ENCODE measurements around the gene DNAH3. TPM values are rescaled to one million over a fixed set of nuclear protein-coding genes. Genes with fewer than 3 reads are reported as not detected.
"Not testable (repeated sequence)": the region's sequence is repeated elsewhere in the genome, so short reads cannot be mapped to it uniquely, and the experiment has no call there.

DNAH3 gene
- total RNA-seq, 5 donors from 2014 or later (not counting 1 experiment from before 2014, with no cell fraction given): not detected

DNA sequence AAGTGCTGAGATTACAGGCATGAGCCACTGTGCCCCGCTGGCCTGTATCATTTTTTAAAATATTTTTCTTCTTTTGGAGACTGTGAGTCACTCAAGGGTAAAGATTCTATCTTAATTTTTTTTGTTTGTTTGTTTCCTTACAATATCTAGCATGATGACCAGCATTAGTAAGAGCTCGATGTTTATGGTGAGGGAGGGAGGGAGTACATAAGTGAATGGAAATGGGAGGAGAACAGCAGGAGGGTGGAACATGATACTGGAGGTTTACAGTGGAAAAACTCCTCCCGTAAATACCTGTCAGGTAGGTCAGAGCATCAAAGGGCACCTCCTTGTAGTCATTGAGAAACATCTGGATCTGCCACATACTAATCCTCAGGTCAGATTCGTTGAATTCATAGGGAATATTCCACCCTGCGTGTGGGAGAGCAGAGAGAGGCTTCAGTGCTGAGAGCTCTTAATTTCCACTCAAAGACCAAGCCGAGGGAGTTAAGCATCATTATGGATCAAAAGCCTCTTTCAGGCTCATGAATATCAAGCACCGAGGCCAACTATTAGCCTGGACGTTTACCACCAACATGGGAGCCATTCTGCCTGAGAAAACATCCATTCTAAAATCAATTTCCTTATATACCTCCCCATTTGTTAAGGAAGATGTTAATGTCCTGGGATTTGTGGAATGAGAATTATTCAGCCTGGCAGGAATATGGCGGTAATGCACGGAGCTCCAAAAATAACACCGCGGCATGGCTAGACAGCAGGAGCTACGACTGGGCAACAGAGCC is 198.3 kb downstream of the DNAH3 start:
- POLR2A ChIA-PET: no interaction called here
- no peaks in the 10 kb centered on the region for H3K4me1 Mint-ChIP-seq

DNA sequence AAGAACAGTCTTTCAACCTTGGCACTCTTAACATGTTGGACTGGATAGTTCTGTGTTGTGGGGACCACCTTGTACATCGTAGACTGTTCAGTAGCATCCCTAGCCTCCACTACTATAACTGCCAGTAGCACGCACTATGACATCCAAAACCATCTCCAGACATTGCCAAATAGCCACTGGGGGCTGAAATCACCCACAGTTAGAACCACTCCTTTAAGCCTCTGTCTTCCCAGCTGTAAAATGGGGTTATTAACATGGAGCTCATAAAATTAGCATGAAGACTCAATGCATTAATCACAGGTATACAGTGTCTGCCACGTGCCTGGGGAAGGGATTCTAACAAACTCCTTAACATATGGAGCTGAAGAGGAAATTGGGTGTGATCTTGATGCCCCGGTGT is 200.4 kb downstream of the DNAH3 start:
- DNase-seq (no peak), ATAC-seq (replicated peaks in 1 of 4) (no peak)
- Mint-ChIP-seq H3K27me3 (no peaks in the 10 kb centered on the region), H3K36me3 (no peaks in the 10 kb centered on the region), H3K4me1 (no peaks in the 10 kb centered on the region), H3K9me3 (no peaks in the 10 kb centered on the region), H3K27ac (no peak overlapping the region), H3K4me3 (no peak overlapping the region)
- Histone ChIP-seq H3K27me3 (replicated peaks in 1 of 2; ENCODE audit: control insufficient read depth in 2 of 2, extremely low read depth in 1 of 2, insufficient read depth in 2 of 2, low read length in 1 of 2) (peaks cover 0 to 17% of the 10 kb centered on the region in 2 experiments), H3K4me3 (ENCODE audit: control insufficient read depth in 1 of 2, extremely low read depth in 1 of 2, low read length in 1 of 2) (no peak overlapping the region), H3K9me3 (no peaks in the 10 kb centered on the region), H3K4me1 (ENCODE audit: control insufficient read depth in 1 of 2, extremely low read depth in 1 of 2, insufficient read depth in 2 of 2, low read length in 2 of 2) (no peaks in the 10 kb centered on the region), H3K27ac (ENCODE audit: low read length) (no peak overlapping the region), H3K36me3 (ENCODE audit: control insufficient read depth in 2 of 2, extremely low read depth in 1 of 2, insufficient read depth in 1 of 2, low read length in 1 of 2) (no peaks in the 10 kb centered on the region)
- ChIA-PET CTCF (interaction anchor here in 1 of 2 donors (0.6 kb wide), 1 partner anchor 227 kb away, joined by 4 read pairs; no protein-coding TSS in a partner anchor), POLR2A (interaction anchor here in 1 of 2 donors (0.5 kb wide), 1 partner anchor 9 kb away, joined by 6 read pairs; no protein-coding TSS in a partner anchor)
- 0% methylated on average over 1 of the region's 4 CpGs for WGBS (ENCODE audit: insufficient coverage)

More for the DNA sequence above, 198.3 kb downstream of the DNAH3 start:
- Histone ChIP-seq H3K4me1 (ENCODE audit: control insufficient read depth in 1 of 2, extremely low read depth in 1 of 2, insufficient read depth in 2 of 2, low read length in 2 of 2) (no peaks in the 10 kb centered on the region), H3K27me3 (replicated peaks in 1 of 2; ENCODE audit: control insufficient read depth in 2 of 2, extremely low read depth in 1 of 2, insufficient read depth in 2 of 2, low read length in 1 of 2) (peaks cover 0 to 17% of the 10 kb centered on the region in 2 experiments), H3K27ac (ENCODE audit: low read length) (no peak overlapping the region), H3K4me3 (ENCODE audit: control insufficient read depth in 1 of 2, extremely low read depth in 1 of 2, low read length in 1 of 2) (no peak overlapping the region), H3K36me3 (ENCODE audit: control insufficient read depth in 2 of 2, extremely low read depth in 1 of 2, insufficient read depth in 1 of 2, low read length in 1 of 2) (no peaks in the 10 kb centered on the region), H3K9me3 (no peaks in the 10 kb centered on the region)
- Mint-ChIP-seq H3K27ac (no peak overlapping the region), H3K36me3 (no peaks in the 10 kb centered on the region), H3K4me3 (no peak overlapping the region), H3K27me3 (no peaks in the 10 kb centered on the region), H3K9me3 (no peaks in the 10 kb centered on the region)
- no peak for ATAC-seq (replicated peaks in 1 of 4)
- CTCF ChIA-PET: interaction anchor here in 1 of 2 donors (0.7 kb wide), 1 partner anchor 14 kb away, joined by 12 read pairs; no protein-coding TSS in a partner anchor
- 93% methylated on average over 6 of the region's 13 CpGs for WGBS (ENCODE audit: insufficient coverage)
- DNase-seq: no peak

DNA sequence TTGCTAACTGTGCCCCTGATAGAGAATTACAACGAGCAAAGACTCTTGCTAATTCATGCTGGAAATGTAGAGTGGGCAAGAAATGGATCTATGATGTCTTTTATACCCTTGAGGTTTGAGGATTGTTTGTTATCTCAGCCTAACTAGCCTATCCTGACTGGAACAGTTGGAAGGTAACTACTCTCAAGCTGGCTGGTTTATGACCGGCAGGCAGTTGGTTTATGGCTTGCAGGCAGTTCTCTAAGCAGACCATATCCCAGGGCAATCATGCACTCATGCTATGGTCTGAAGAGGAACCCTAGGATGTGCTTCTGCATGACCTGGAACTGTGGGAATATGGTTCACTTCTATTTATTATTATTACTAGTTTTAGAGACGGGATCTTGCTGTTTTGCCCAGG is 201.0 kb downstream of the DNAH3 start:
- DNase-seq (no peak), ATAC-seq (replicated peaks in 1 of 4) (no peak)
- Histone ChIP-seq H3K27ac (ENCODE audit: low read length) (no peak overlapping the region), H3K4me3 (ENCODE audit: control insufficient read depth in 1 of 2, extremely low read depth in 1 of 2, low read length in 1 of 2) (no peak overlapping the region), H3K36me3 (ENCODE audit: control insufficient read depth in 2 of 2, extremely low read depth in 1 of 2, insufficient read depth in 1 of 2, low read length in 1 of 2) (no peaks in the 10 kb centered on the region), H3K27me3 (replicated peaks in 1 of 2; ENCODE audit: control insufficient read depth in 2 of 2, extremely low read depth in 1 of 2, insufficient read depth in 2 of 2, low read length in 1 of 2) (peaks cover 0 to 17% of the 10 kb centered on the region in 2 experiments), H3K9me3 (no peaks in the 10 kb centered on the region), H3K4me1 (ENCODE audit: control insufficient read depth in 1 of 2, extremely low read depth in 1 of 2, insufficient read depth in 2 of 2, low read length in 2 of 2) (no peaks in the 10 kb centered on the region)
- Mint-ChIP-seq H3K27me3 (no peaks in the 10 kb centered on the region), H3K4me3 (no peak overlapping the region), H3K9me3 (no peaks in the 10 kb centered on the region), H3K36me3 (no peaks in the 10 kb centered on the region), H3K4me1 (no peaks in the 10 kb centered on the region), H3K27ac (no peak overlapping the region)
- 86% methylated on average over 1 of the region's 3 CpGs for WGBS (ENCODE audit: insufficient coverage)
- POLR2A ChIA-PET: interaction anchor here in 1 of 2 donors (0.5 kb wide), 1 partner anchor 8 kb away, joined by 6 read pairs; no protein-coding TSS in a partner anchor
- CTCF ChIA-PET: no interaction called here

DNA sequence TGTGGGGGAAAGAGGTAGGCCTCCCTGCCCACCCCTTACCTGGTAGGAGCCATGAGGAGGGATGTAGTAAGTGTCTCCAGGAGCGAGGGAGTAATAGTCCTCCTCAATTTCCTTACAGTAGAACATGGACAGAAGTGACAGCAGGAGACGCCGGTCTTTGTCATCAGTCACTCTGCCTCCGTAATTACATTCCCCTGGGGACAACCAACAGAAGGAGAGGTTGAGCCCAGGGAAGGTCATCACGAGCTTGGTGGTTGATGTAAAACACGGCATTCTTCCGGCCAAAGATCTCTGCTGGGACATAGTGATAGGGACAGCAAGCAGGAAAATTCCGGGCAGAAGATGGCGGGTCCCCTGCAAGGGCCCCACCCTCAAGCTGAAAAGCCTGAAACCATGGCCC is 202.2 kb downstream of the DNAH3 start:
- H3K27ac Mint-ChIP-seq: no peak overlapping the region
- H3K27me3 Mint-ChIP-seq: no peaks in the 10 kb centered on the region
- H3K9me3 Mint-ChIP-seq: no peaks in the 10 kb centered on the region
- Histone ChIP-seq H3K36me3 (ENCODE audit: control insufficient read depth in 2 of 2, extremely low read depth in 1 of 2, insufficient read depth in 1 of 2, low read length in 1 of 2) (no peaks in the 10 kb centered on the region), H3K9me3 (no peaks in the 10 kb centered on the region), H3K27ac (ENCODE audit: low read length) (no peak overlapping the region), H3K4me1 (ENCODE audit: control insufficient read depth in 1 of 2, extremely low read depth in 1 of 2, insufficient read depth in 2 of 2, low read length in 2 of 2) (no peaks in the 10 kb centered on the region), H3K4me3 (ENCODE audit: control insufficient read depth in 1 of 2, extremely low read depth in 1 of 2, low read length in 1 of 2) (no peak overlapping the region), H3K27me3 (replicated peaks in 1 of 2; ENCODE audit: control insufficient read depth in 2 of 2, extremely low read depth in 1 of 2, insufficient read depth in 2 of 2, low read length in 1 of 2) (peaks cover 0 to 13% of the 10 kb centered on the region in 2 experiments)
- no peaks in the 10 kb centered on the region for H3K36me3 Mint-ChIP-seq
- H3K4me1 Mint-ChIP-seq: peaks cover 0 to 4% (median 3%) of the 10 kb centered on the region in 3 donors
- ATAC-seq (replicated peaks in 1 of 4) (no peak), DNase-seq (no peak)
- H3K4me3 Mint-ChIP-seq: no peak overlapping the region
- POLR2A ChIA-PET: no interaction called here
- CTCF ChIA-PET: no interaction called here
- WGBS (ENCODE audit: insufficient coverage): 80% methylated on average over 6 of the region's 9 CpGs

DNA sequence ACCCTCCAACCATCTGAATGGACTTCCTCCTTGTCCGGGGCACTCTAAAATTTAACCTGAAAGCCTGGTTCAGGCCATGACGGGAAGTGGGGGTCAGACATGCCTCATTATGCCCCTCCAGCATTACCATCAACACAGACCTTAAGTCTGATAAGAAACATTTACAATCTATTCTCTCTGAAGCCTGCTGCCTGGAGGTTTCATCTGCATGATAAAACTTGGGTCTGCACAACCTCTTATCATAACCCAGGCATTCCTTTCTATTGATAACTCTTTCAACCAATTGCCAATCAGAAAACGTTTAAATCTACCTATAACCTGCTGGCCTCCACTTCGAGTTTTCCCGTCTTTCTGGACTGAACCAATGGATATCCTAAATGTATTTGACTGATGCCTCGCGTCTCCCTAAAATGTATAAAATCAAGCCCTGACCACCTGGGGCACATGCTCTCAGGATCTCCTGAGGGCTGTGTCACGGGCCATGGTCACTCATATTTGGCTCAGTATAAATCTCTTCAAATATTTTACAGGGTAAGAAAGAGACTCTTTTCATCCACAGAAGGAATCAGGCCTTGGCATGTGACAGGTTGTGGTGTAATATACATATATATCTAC is 204.5 kb downstream of the DNAH3 start:
- peaks cover 0 to 5% of the 10 kb centered on the region in 2 experiments for H3K27me3 ChIP-seq (replicated peaks in 1 of 2; ENCODE audit: control insufficient read depth in 2 of 2, extremely low read depth in 1 of 2, insufficient read depth in 2 of 2, low read length in 1 of 2)
- H3K4me3 ChIP-seq (ENCODE audit: control insufficient read depth in 1 of 2, extremely low read depth in 1 of 2, low read length in 1 of 2): no peak overlapping the region
- no peaks in the 10 kb centered on the region for H3K27me3 Mint-ChIP-seq
- H3K36me3 ChIP-seq (ENCODE audit: control insufficient read depth in 2 of 2, extremely low read depth in 1 of 2, insufficient read depth in 1 of 2, low read length in 1 of 2): no peaks in the 10 kb centered on the region
- DNase-seq (no peak), ATAC-seq (replicated peaks in 1 of 4) (no peak)
- 89% methylated on average over 4 of the region's 8 CpGs for WGBS (ENCODE audit: insufficient coverage)
- no peak overlapping the region for H3K4me3 Mint-ChIP-seq
- peaks cover 3 to 10% (median 8%) of the 10 kb centered on the region in 3 donors for H3K4me1 Mint-ChIP-seq
- POLR2A ChIA-PET: no interaction called here
- no peaks in the 10 kb centered on the region for H3K36me3 Mint-ChIP-seq
- H3K4me1 ChIP-seq (ENCODE audit: control insufficient read depth in 1 of 2, extremely low read depth in 1 of 2, insufficient read depth in 2 of 2, low read length in 2 of 2): no peaks in the 10 kb centered on the region
- no peak overlapping the region for H3K27ac Mint-ChIP-seq
- H3K27ac ChIP-seq (ENCODE audit: low read length): no peak overlapping the region
- CTCF ChIA-PET: no interaction called here
- no peaks in the 10 kb centered on the region for H3K9me3 Mint-ChIP-seq
- no peaks in the 10 kb centered on the region for H3K9me3 ChIP-seq

DNA sequence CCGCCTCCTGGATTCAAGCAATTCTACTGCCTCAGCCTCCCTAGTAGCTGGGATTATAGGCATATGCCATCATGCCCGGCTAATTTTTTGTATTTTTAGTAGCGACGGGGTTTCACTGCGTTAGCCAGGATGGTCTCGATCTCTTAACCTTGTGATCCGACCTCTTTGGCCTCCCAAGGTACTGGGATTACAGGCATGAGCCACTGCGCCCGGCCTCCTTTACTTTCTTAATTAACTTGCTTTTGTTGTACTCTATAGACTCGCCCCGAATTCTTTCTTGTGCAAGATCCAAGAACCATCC is 205.1 kb downstream of the DNAH3 start:
- ATAC-seq (replicated peaks in 1 of 4); H3K27me3 Mint-ChIP-seq; H3K36me3 Mint-ChIP-seq; H3K27me3 ChIP-seq (replicated peaks in 1 of 2; ENCODE audit: control insufficient read depth in 2 of 2, extremely low read depth in 1 of 2, insufficient read depth in 2 of 2, low read length in 1 of 2); H3K4me3 Mint-ChIP-seq; H3K4me3 ChIP-seq (ENCODE audit: control insufficient read depth in 1 of 2, extremely low read depth in 1 of 2, low read length in 1 of 2); H3K9me3 ChIP-seq; H3K27ac Mint-ChIP-seq; DNase-seq; H3K4me1 ChIP-seq (ENCODE audit: control insufficient read depth in 1 of 2, extremely low read depth in 1 of 2, insufficient read depth in 2 of 2, low read length in 2 of 2); H3K27ac ChIP-seq (ENCODE audit: low read length); H3K36me3 ChIP-seq (ENCODE audit: control insufficient read depth in 2 of 2, extremely low read depth in 1 of 2, insufficient read depth in 1 of 2, low read length in 1 of 2); POLR2A ChIA-PET; CTCF ChIA-PET; H3K9me3 Mint-ChIP-seq: not testable (repeated sequence)
- WGBS (ENCODE audit: insufficient coverage): 96% methylated on average over 7 of the region's 11 CpGs
- peaks cover 5 to 13% (median 10%) of the 10 kb centered on the region in 3 donors for H3K4me1 Mint-ChIP-seq
